GM12878 (cell line): ENCODE data around the gene PPWD1. TPM values are rescaled to one million over a fixed set of nuclear protein-coding genes. Genes with fewer than 3 reads are reported as not detected.

Experiments used
- ASH2L ChIP-seq: fragments of 300-600, 200-600 bp; sonication (generic); IDR thresholded peaks from 2 replicates; pipeline ENCODE4 v1.6.1; 2017; ENCODE audit warnings: low read depth, mild to moderate bottlenecking, borderline replicate concordance
- ATF7 ChIP-seq: fragments of 450-650 bp; IDR thresholded peaks from 2 replicates; pipeline ENCODE4 v1.6.1; 2016; ENCODE audit warnings: low read depth, mild to moderate bottlenecking
- BCL11A ChIP-seq: IDR thresholded peaks from 2 replicates; pipeline ENCODE4 v1.6.1; 2011; ENCODE audit warnings: low read depth, low read length
- CBFB ChIP-seq: IDR thresholded peaks from 2 replicates; pipeline ENCODE4 v1.6.1; 2016; ENCODE audit warnings: antibody characterized with exemption, low read depth
- CBX5 ChIP-seq: sonication (generic); IDR thresholded peaks from 2 replicates; pipeline ENCODE4 v1.6.1; 2016; ENCODE audit warnings: low read depth, moderate library complexity, mild to moderate bottlenecking, inconsistent platforms
- CEBPZ ChIP-seq: fragments of 150-350 bp; IDR thresholded peaks from 2 replicates; pipeline ENCODE4 v1.6.1; 2016; ENCODE audit warnings: low read depth, low read length
- E2F4 ChIP-seq: IDR thresholded peaks from 2 replicates; pipeline ENCODE4 v1.6.1; 2012; ENCODE audit warnings: low read depth, low read length, improper control_type of control experiment
- FOXK2 ChIP-seq: fragments of 450-650 bp; IDR thresholded peaks from 2 replicates; pipeline ENCODE4 v1.6.1; 2017; ENCODE audit warnings: mild to moderate bottlenecking, moderate library complexity
- FOXM1 ChIP-seq: IDR thresholded peaks from 2 replicates; pipeline ENCODE4 v1.6.1; 2012; ENCODE audit warnings: low read depth, mild to moderate bottlenecking, inconsistent platforms, low read length, moderate library complexity
- NBN ChIP-seq: fragments of 450-650 bp; IDR thresholded peaks from 2 replicates; pipeline ENCODE4 v1.6.1; 2016
- NFIC ChIP-seq: IDR thresholded peaks from 2 replicates; pipeline ENCODE4 v1.6.1; 2012; ENCODE audit warnings: low read depth, mild to moderate bottlenecking, inconsistent platforms, low read length, moderate library complexity
- RAD51 ChIP-seq: fragments of 450-650 bp; IDR thresholded peaks from 2 replicates; pipeline ENCODE4 v1.6.1; 2016; ENCODE audit warnings: moderate library complexity, mild to moderate bottlenecking, inconsistent platforms
- RCOR1 ChIP-seq: conservative IDR thresholded peaks from 2 replicates; pipeline ENCODE4 v1.6.1; 2012; ENCODE audit warnings: low read depth, low read length, improper control_type of control experiment
- RUNX3 ChIP-seq: IDR thresholded peaks from 2 replicates; pipeline ENCODE4 v1.6.1; 2012; ENCODE audit warnings: low read length, inconsistent platforms
- SPI1 ChIP-seq: IDR thresholded peaks from 2 replicates; pipeline ENCODE4 v1.6.1; 2011; ENCODE audit warnings: low read depth, mild to moderate bottlenecking, low read length, moderate library complexity, borderline replicate concordance; ENCODE audit not compliant: insufficient read depth
- SREBF1 ChIP-seq: IDR thresholded peaks from 2 replicates; pipeline ENCODE4 v1.6.1; 2012; ENCODE audit warnings: mild to moderate bottlenecking, low read length
- USF1 ChIP-seq: IDR thresholded peaks from 2 replicates; pipeline ENCODE4 v1.6.1; 2011; ENCODE audit warnings: borderline replicate concordance, low read depth, mild to moderate bottlenecking, moderate library complexity, mixed read lengths, low read length; ENCODE audit not compliant: insufficient read depth; ENCODE audit errors: extremely low read length
- YBX1 ChIP-seq: fragments of 450-650 bp; IDR thresholded peaks from 2 replicates; pipeline ENCODE4 v1.6.1; 2016; ENCODE audit warnings: antibody characterized with exemption
- ZBTB40 ChIP-seq: fragments of 450-650 bp; IDR thresholded peaks from 2 replicates; pipeline ENCODE4 v1.6.1; 2016; ENCODE audit warnings: mild to moderate bottlenecking, moderate library complexity, borderline replicate concordance
- polyA plus RNA-seq, 11 experiments: library from polyadenylated mRNA; depleted of rRNA in 4 of 11; unstranded in 6 of 11; stranded (reverse) in 5 of 11; fragments of >200 nt; fragmentation: Nextera tagmentation in 4 of 11; fragmentation: Illumina TruSeq in 1 of 11; extraction: Ambion mirVana in 4 of 11; extraction: Trizol in 1 of 11; gene quantifications; 1 replicate in 1 of 11; 2 replicates in 10 of 11; pipeline versions ENCODE4 v1.2.1 to v1.2.3, GENCODE V29; 2011 to 2016; ENCODE audit warnings: inconsistent platforms in 2 of 11, missing spikeins in 2 of 11, low read depth in 1 of 11
- total RNA-seq, 4 experiments: library from RNA; depleted of rRNA in 3 of 4; stranded (reverse); fragments of >200 nt in 3 of 4; fragmentation: Illumina TruSeq in 1 of 4; extraction: Trizol in 1 of 4; gene quantifications; 2 replicates each; pipeline versions ENCODE4 v1.2.1 to v1.2.3, GENCODE V29; 2013 to 2021

The PPWD1 gene
- total and polyA plus RNA-seq, 10 of the 15 experiments (the other 5 are each of a cell fraction or from before 2014, with no cell fraction given): 18.0 to 53.9 (median 43.2) TPM

GRCh38 chr5:65562731-65563701 lies at the start of gene PPWD1, which contains the start of gene CENPK (continued):
- TF ChIP-seq USF1 (no peak), CEBPZ (peak; percentile 59; the same call in 1 of the 2 replicates), ASH2L (no peak), E2F4 (peak; percentile 98), CBX5 (peak; percentile 91; the same call in 1 of the 2 replicates), YBX1 (no peak), ATF7 (peak; percentile 50), SPI1 (no peak), RAD51 (no peak; the same call in 1 of the 2 replicates), CBFB (peak; percentile 36; the same call in 1 of the 2 replicates), SREBF1 (no peak), FOXM1 (peak; percentile 64; the same call in 1 of the 2 replicates), NBN (peak; percentile 99), BCL11A (no peak), FOXK2 (no peak; the same call in 1 of the 2 replicates), NFIC (peak; percentile 43; the same call in 1 of the 2 replicates), RCOR1 (no peak), RUNX3 (peak; percentile 57), ZBTB40 (peak; percentile 64; the same call in 1 of the 2 replicates)
